Left hindlimb (tissue), 1 donor: ENCODE data around the gene HEPACAM.

Source experiments
- DNase-seq: peaks from one replicate; pipeline ENCODE4 v3.0.0-alpha.2; 2018

The HEPACAM gene

GRCh38 chr11:124942466-124943253, 6.8 kb upstream of the HEPACAM start:
- DNase-seq, result no peak

GRCh38 chr11:124941703-124942102, 5.9 kb upstream of the HEPACAM start:
- DNase-seq, result no peak

GRCh38 chr11:124938970-124939369, 3.1 kb upstream of the HEPACAM start:
- DNase-seq, result no peak

GRCh38 chr11:124938206-124938765, 2.4 kb upstream of the HEPACAM start:
- no peak for DNase-seq

GRCh38 chr11:124937336-124937935, 1.6 kb upstream of the HEPACAM start:
- no peak for DNase-seq

GRCh38 chr11:124934862-124935547, 842 bp downstream of the HEPACAM start:
- DNase-seq, result no peak

- no peak for DNase-seq
Observed at GRCh38 chr11:124930799-124931198, 5.0 kb downstream of the HEPACAM start.

- no peak for DNase-seq
Observed at GRCh38 chr11:124928942-124929665, 6.7 kb downstream of the HEPACAM start.

GRCh38 chr11:124923296-124923695, 12.6 kb downstream of the HEPACAM start:
- DNase-seq, result no peak

GRCh38 chr11:124922831-124923230, 13.0 kb downstream of the HEPACAM start:
- DNase-seq, result no peak

GRCh38 chr11:124920870-124921609, 14.8 kb downstream of the HEPACAM start:
- DNase-seq, result peak; percentile 86

- DNase-seq, result no peak
Observed at GRCh38 chr11:124920356-124920755, 15.5 kb downstream of the HEPACAM start.

- no peak for DNase-seq
Observed at GRCh38 chr11:124919898-124920297, 15.9 kb downstream of the HEPACAM start.

- no peak for DNase-seq
Observed at GRCh38 chr11:124918950-124919349, 16.9 kb downstream of the HEPACAM start, which contains the start of gene HEPN1. Gene HEPN1, plus strand, starts transcription at chr11:124919250.

GRCh38 chr11:124917115-124917637, 18.7 kb downstream of the HEPACAM start:
- DNase-seq, result peak; percentile 62

GRCh38 chr11:124916370-124916710, 19.5 kb downstream of the HEPACAM start:
- no peak for DNase-seq

- no peak for DNase-seq
Observed at GRCh38 chr11:124915541-124916369, 20.1 kb downstream of the HEPACAM start.

- DNase-seq, result no peak
Observed at GRCh38 chr11:124902616-124903015, 33.2 kb downstream of the HEPACAM start.

- DNase-seq, result no peak
Observed at GRCh38 chr11:124900464-124900863, 35.4 kb downstream of the HEPACAM start.

GRCh38 chr11:124899383-124900145, 36.3 kb downstream of the HEPACAM start:
- no peak for DNase-seq
